ENCODE measurements around the gene LRFN2. TPM values are rescaled to one million over a fixed set of nuclear protein-coding genes. Genes with fewer than 3 reads are reported as not detected.

The LRFN2 gene
- polyA plus RNA-seq, 3 donors, result not detected

DNA sequence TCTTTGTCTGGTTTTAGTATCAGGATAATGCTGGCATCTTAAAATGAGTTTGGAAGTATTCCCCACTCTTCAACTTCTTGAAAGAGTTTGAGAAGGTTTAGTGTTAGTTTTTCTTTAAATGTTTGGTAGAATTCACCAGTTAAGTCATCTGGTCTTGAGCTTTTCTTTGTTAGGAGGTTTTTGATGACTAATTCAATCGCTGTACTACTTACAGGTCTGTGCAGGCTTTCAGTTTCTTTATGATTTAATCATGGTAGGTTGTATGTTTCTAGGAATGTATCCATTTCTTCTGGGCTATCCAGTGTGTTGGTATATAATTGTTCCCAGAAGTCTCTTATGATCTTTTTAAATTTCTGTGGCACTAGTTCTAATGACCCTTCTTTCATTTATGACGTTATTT lies 215.5 kb downstream of the LRFN2 start:
- Mint-ChIP-seq H3K4me1 (no peaks in the 10 kb centered on the region), H3K27me3 (ENCODE audit: low read depth in 3 of 3) (peaks cover 2 to 5% (median 3%) of the 10 kb centered on the region in 3 donors), H3K36me3 (no peaks in the 10 kb centered on the region), H3K9me3 (peaks cover 0 to 5% (median 3%) of the 10 kb centered on the region in 7 donors), H3K4me3 (no peak overlapping the region), H3K27ac (no peak overlapping the region)
- no peak overlapping the region for H3K4me3 ChIP-seq (replicated peaks in 1 of 3; ENCODE audit: low read depth in 2 of 3, low read length in 3 of 3)
- H3K27ac ChIP-seq (ENCODE audit: low read depth in 1 of 2, low read length in 2 of 2), result no peak overlapping the region
- no peaks in the 10 kb centered on the region for H3K27me3 ChIP-seq (ENCODE audit: control insufficient read depth in 2 of 2, insufficient read depth in 2 of 2, low read length in 2 of 2)
- no peak overlapping the region for H3K9ac ChIP-seq (ENCODE audit: insufficient read depth, low read length, poor library complexity, severe bottlenecking)
- no peak overlapping the region for H2AFZ ChIP-seq (ENCODE audit: insufficient read depth, low read depth, low read length, poor library complexity, severe bottlenecking)
- intact Hi-C loops (cut with micrococcal nuclease), result no loop called here
- no peaks in the 10 kb centered on the region for H3K36me3 ChIP-seq (replicated peaks in 1 of 2; ENCODE audit: control insufficient read depth in 1 of 2, insufficient read depth in 2 of 2, low read length in 2 of 2)
- TF ChIP-seq, protein P1, sequence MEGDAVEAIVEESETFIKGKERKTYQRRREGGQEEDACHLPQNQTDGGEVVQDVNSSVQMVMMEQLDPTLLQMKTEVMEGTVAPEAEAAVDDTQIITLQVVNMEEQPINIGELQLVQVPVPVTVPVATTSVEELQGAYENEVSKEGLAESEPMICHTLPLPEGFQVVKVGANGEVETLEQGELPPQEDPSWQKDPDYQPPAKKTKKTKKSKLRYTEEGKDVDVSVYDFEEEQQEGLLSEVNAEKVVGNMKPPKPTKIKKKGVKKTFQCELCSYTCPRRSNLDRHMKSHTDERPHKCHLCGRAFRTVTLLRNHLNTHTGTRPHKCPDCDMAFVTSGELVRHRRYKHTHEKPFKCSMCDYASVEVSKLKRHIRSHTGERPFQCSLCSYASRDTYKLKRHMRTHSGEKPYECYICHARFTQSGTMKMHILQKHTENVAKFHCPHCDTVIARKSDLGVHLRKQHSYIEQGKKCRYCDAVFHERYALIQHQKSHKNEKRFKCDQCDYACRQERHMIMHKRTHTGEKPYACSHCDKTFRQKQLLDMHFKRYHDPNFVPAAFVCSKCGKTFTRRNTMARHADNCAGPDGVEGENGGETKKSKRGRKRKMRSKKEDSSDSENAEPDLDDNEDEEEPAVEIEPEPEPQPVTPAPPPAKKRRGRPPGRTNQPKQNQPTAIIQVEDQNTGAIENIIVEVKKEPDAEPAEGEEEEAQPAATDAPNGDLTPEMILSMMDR (IDR thresholded peaks at IDR 0.05), result no peak
- H3K9me3 ChIP-seq (replicated peaks in 1 of 2; ENCODE audit: control insufficient read depth in 1 of 2, insufficient read depth in 1 of 2, low read length in 2 of 2), result peaks cover 0 to 2% of the 10 kb centered on the region in 2 donors
- no peak overlapping the region for H3K4me2 ChIP-seq (replicated peaks; ENCODE audit: extremely low read depth, low read length, poor library complexity, severe bottlenecking)
- H3K4me1 ChIP-seq (ENCODE audit: control insufficient read depth in 1 of 2, insufficient read depth in 2 of 2, low read length in 2 of 2), result no peaks in the 10 kb centered on the region
- H4K20me1 ChIP-seq (ENCODE audit: insufficient read depth, low read length), result no peaks in the 10 kb centered on the region
- WGBS (ENCODE audit: insufficient coverage), result no CpG with 5 or more reads among the region's 2 CpGs
- DNase-seq, result no peak
- H3K79me2 ChIP-seq (ENCODE audit: insufficient read depth, low read length), result no peaks in the 10 kb centered on the region

DNA sequence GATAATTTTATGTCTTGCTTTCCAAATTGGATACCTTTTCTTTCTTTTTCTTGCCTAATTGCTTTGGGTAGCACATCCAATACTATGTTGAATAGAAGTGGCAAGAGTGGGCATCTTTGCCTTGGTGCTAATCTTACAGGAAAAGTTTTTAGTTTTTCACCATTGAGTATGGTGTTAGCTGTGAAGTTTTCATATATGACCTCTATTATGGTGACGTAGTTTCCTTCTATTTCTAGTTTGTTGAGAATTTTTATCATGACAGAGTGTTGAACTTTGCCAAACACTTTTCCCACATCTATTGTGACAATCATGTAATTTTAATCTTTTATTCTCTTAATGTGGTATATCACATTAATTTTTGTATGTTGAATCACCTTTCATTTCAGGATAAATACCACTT lies 216.1 kb downstream of the LRFN2 start:
- H3K27me3 Mint-ChIP-seq (ENCODE audit: low read depth in 3 of 3), result peaks cover 2 to 5% (median 3%) of the 10 kb centered on the region in 3 donors
- H3K36me3 Mint-ChIP-seq, result no peaks in the 10 kb centered on the region
- Histone ChIP-seq H3K4me2 (replicated peaks; ENCODE audit: extremely low read depth, low read length, poor library complexity, severe bottlenecking) (no peak overlapping the region), H3K9ac (ENCODE audit: insufficient read depth, low read length, poor library complexity, severe bottlenecking) (no peak overlapping the region), H3K79me2 (ENCODE audit: insufficient read depth, low read length) (no peaks in the 10 kb centered on the region), H3K27me3 (ENCODE audit: control insufficient read depth in 2 of 2, insufficient read depth in 2 of 2, low read length in 2 of 2) (no peaks in the 10 kb centered on the region), H3K36me3 (replicated peaks in 1 of 2; ENCODE audit: control insufficient read depth in 1 of 2, insufficient read depth in 2 of 2, low read length in 2 of 2) (no peaks in the 10 kb centered on the region), H3K4me3 (replicated peaks in 1 of 3; ENCODE audit: low read depth in 2 of 3, low read length in 3 of 3) (no peak overlapping the region), H3K27ac (ENCODE audit: low read depth in 1 of 2, low read length in 2 of 2) (no peak overlapping the region), H3K9me3 (replicated peaks in 1 of 2; ENCODE audit: control insufficient read depth in 1 of 2, insufficient read depth in 1 of 2, low read length in 2 of 2) (peaks cover 0 to 4% of the 10 kb centered on the region in 2 donors), H3K4me1 (ENCODE audit: control insufficient read depth in 1 of 2, insufficient read depth in 2 of 2, low read length in 2 of 2) (no peaks in the 10 kb centered on the region), H2AFZ (ENCODE audit: insufficient read depth, low read depth, low read length, poor library complexity, severe bottlenecking) (no peak overlapping the region), H4K20me1 (ENCODE audit: insufficient read depth, low read length) (no peaks in the 10 kb centered on the region)
- WGBS (ENCODE audit: insufficient coverage), result no CpG with 5 or more reads among the region's 1 CpG
- H3K27ac Mint-ChIP-seq, result no peak overlapping the region
- H3K9me3 Mint-ChIP-seq, result peaks cover 0 to 10% (median 3%) of the 10 kb centered on the region in 7 donors
- no peaks in the 10 kb centered on the region for H3K4me1 Mint-ChIP-seq
- TF ChIP-seq, protein P1 (IDR thresholded peaks at IDR 0.05), result no peak
- no peak for DNase-seq
- intact Hi-C loops (cut with micrococcal nuclease), result no loop called here
- H3K4me3 Mint-ChIP-seq, result no peak overlapping the region

Data from CD14-positive monocyte (primary cell).